ENCODE measurements around the gene SLC25A39. TPM values are rescaled to one million over a fixed set of nuclear protein-coding genes. Genes with fewer than 3 reads are reported as not detected.
A peak's percentile ranks its signal among the peaks of the same experiment; 100 is the strongest.

SLC25A39 gene
- total and polyA plus RNA-seq, 2 of the 13 experiments (the other 11 are each of a cell fraction or from before 2014, with no cell fraction given) = 144 to 151 TPM

GRCh38 chr17:44318077-44318892 is 6.3 kb downstream of the SLC25A39 start (continued):
- 0 out of 2 replicates have a peak, but pooled peaks have one; percentile 38 for TF ChIP-seq TOPORS (CRISPR knock-in tag; IDR thresholded peaks at IDR 0.05)
- no peak for TF ChIP-seq ZFP36L2 (CRISPR knock-in tag; IDR thresholded peaks at IDR 0.05)
- TF ChIP-seq AGO2 (optimal IDR thresholded peaks at IDR 0.05; ENCODE audit: low read depth, low read length) = peak; percentile 95
- peak; percentile 69; the same call in 1 of the 2 replicates for TF ChIP-seq KDM2A (CRISPR knock-in tag; IDR thresholded peaks at IDR 0.05; ENCODE audit: borderline replicate concordance, low read depth)
- TF ChIP-seq ZFP91 (CRISPR knock-in tag; IDR thresholded peaks at IDR 0.05; ENCODE audit: borderline replicate concordance) = peak; percentile 16; the same call in 1 of the 2 replicates
- TF ChIP-seq JUND (CRISPR knock-in tag; IDR thresholded peaks at IDR 0.05) = no peak
- 0 out of 4 replicates have a peak, but pooled peaks of 1 of the 2 experiments have one; percentile 51 for TF ChIP-seq POLR2A (IDR thresholded peaks at IDR 0.05; ENCODE audit: insufficient read depth in 1 of 2, low read depth in 2 of 2, low read length in 2 of 2)
- TF ChIP-seq ZNF3 (CRISPR knock-in tag; IDR thresholded peaks at IDR 0.05) = no peak

GRCh38 chr17:44317545-44317944 is 7.1 kb downstream of the SLC25A39 start:
- intact Hi-C loops (cut with micrococcal nuclease; ENCODE audit: unreplicated experiment) (no loop called here), in situ Hi-C loops (cut with HindIII; ENCODE audit: extremely low pct_ligation_motif_present, low pct_unique_long_range_greater_than_20kb) (no loop called here)
- TF ChIP-seq ZHX1 (CRISPR knock-in tag; IDR thresholded peaks at IDR 0.05; ENCODE audit: low read depth) = no peak
- peak; percentile 4 for TF ChIP-seq RBM22 (optimal IDR thresholded peaks at IDR 0.05; ENCODE audit: low read length)
- TF ChIP-seq FLYWCH1 (CRISPR knock-in tag; IDR thresholded peaks at IDR 0.05) = no peak
- TF ChIP-seq ZNF550 (CRISPR knock-in tag; IDR thresholded peaks at IDR 0.05; ENCODE audit: borderline replicate concordance) = no peak
- TF ChIP-seq ZNF350 (CRISPR knock-in tag; IDR thresholded peaks at IDR 0.05; ENCODE audit: borderline replicate concordance, low read depth) = no peak
- no peak for TF ChIP-seq PTBP1 (IDR thresholded peaks at IDR 0.05; ENCODE audit: low read depth, low read length, poor library complexity, severe bottlenecking)
- no peak for TF ChIP-seq CTCF (CRISPR knock-in tag; IDR thresholded peaks at IDR 0.05)
- TF ChIP-seq NCOA2 (CRISPR knock-in tag; IDR thresholded peaks at IDR 0.05) = no peak
- TF ChIP-seq RAD51 (IDR thresholded peaks at IDR 0.05; ENCODE audit: borderline replicate concordance) = no peak
- DNase-seq (ENCODE audit: low spot score) (no peak), ATAC-seq (no peak), FAIRE-seq (no peak)
- Histone ChIP-seq H3K36me3 (replicated peaks in 1 of 2; ENCODE audit: control insufficient read depth in 1 of 2, insufficient read depth in 2 of 2, low read length in 2 of 2) (peaks cover 19 to 33% of the 10 kb centered on the region in 2 experiments; a peak in 4 of 5 replicates), H3K27ac (ENCODE audit: extremely low read length, insufficient read depth, low read length) (no peak overlapping the region), H3K4me1 (ENCODE audit: insufficient read depth, low read length) (peaks cover 50% of the 10 kb centered on the region), H3K9ac (ENCODE audit: insufficient read depth, low read depth, low read length) (no peak overlapping the region), H3K4me3 (replicated peaks in 1 of 3; ENCODE audit: insufficient read depth in 1 of 3, low read depth in 2 of 3, low read length in 3 of 3) (no peak overlapping the region), H3K4me2 (ENCODE audit: low read depth, low read length) (no peak overlapping the region), H3K79me2 (ENCODE audit: insufficient read depth, low read length) (peaks cover under 1% of the 10 kb centered on the region), H3K9me3 (ENCODE audit: low read length) (no peaks in the 10 kb centered on the region), H2AFZ (ENCODE audit: low read length) (no peak overlapping the region), H3K27me3 (ENCODE audit: control insufficient read depth in 1 of 2, insufficient read depth in 2 of 2, low read length in 2 of 2) (peaks cover 10 to 36% of the 10 kb centered on the region in 2 experiments; a peak in 4 of 5 replicates), H4K20me1 (ENCODE audit: insufficient read depth, low read length) (no peaks in the 10 kb centered on the region)
- ChIA-PET POLR2A (interaction anchor here (1.2 to 2.1 kb wide), 4 partner anchors 9 to 97 kb away, joined by 4 to 7 read pairs (median 5); partner anchors contain the start of gene RUNDC3A), CTCF (ENCODE audit: low intra/inter-chr PET ratio, low total read pairs) (no interaction called here)
- 73% methylated on average over 6 of the region's 6 CpGs for WGBS (ENCODE audit: low lambda C conversion rate)
- no TSS peak for BruUV-seq (replicated peaks)
